ENCODE measurements around the gene MYO1C.

MYO1C gene

DNA sequence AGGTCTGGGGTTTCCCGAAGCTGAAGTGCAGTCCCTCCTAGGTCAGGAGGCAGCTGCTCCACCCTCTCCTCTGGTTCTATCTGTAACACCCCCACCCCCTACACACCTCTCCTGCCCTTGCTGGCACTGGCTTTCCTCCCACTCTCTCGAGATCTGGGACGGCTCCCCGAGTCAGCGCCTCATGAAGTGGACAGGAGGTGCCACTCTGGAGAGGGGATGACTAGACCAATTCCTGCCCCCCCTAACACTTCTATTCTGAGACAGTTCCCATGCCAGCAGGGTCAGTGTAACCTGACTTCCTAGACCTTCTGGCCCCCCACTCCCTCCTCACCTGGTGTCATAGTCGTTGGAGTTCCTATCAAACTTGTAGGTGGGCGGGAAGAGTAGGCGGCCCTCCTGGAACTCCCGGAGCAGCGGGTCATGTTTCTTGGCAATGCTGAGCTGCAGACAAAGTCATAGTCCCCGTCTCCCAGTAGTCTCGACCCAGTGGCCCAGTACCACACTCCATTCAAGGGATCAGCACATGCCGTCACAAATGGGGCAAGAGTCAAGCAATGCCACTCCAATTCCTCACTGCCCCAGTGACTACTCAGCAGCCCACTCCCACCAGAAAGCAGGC is 14.3 kb upstream of the MYO1C start:
- no peaks in the 10 kb centered on the region for H3K27me3 ChIP-seq (ENCODE audit: low read depth, low read length)
- H3K27ac ChIP-seq (ENCODE audit: low read length) = no peak overlapping the region
- no peak overlapping the region for H3K4me2 ChIP-seq (ENCODE audit: low read length)
- H3K4me3 ChIP-seq (ENCODE audit: low read length) = no peak overlapping the region
- no peak overlapping the region for H2AFZ ChIP-seq (ENCODE audit: low read depth, low read length)
- H3K9ac ChIP-seq (ENCODE audit: low read length) = no peak overlapping the region
- no peaks in the 10 kb centered on the region for H4K20me1 ChIP-seq (ENCODE audit: insufficient read depth, low read length)
- TF ChIP-seq, protein P1, sequence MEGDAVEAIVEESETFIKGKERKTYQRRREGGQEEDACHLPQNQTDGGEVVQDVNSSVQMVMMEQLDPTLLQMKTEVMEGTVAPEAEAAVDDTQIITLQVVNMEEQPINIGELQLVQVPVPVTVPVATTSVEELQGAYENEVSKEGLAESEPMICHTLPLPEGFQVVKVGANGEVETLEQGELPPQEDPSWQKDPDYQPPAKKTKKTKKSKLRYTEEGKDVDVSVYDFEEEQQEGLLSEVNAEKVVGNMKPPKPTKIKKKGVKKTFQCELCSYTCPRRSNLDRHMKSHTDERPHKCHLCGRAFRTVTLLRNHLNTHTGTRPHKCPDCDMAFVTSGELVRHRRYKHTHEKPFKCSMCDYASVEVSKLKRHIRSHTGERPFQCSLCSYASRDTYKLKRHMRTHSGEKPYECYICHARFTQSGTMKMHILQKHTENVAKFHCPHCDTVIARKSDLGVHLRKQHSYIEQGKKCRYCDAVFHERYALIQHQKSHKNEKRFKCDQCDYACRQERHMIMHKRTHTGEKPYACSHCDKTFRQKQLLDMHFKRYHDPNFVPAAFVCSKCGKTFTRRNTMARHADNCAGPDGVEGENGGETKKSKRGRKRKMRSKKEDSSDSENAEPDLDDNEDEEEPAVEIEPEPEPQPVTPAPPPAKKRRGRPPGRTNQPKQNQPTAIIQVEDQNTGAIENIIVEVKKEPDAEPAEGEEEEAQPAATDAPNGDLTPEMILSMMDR (IDR thresholded peaks at IDR 0.05; ENCODE audit: low read depth, low read length) = no peak
- no peak for TF ChIP-seq EZH2phosphoT487 (IDR thresholded peaks at IDR 0.05; ENCODE audit: low read depth)
- H3K9me3 ChIP-seq (ENCODE audit: insufficient read depth, low read length) = no peaks in the 10 kb centered on the region
- H3K4me1 ChIP-seq (ENCODE audit: low read length) = no peaks in the 10 kb centered on the region
- no peaks in the 10 kb centered on the region for H3K36me3 ChIP-seq (replicated peaks; ENCODE audit: low read depth, low read length)
- no peaks in the 10 kb centered on the region for H3K79me2 ChIP-seq (ENCODE audit: low read length)

DNA sequence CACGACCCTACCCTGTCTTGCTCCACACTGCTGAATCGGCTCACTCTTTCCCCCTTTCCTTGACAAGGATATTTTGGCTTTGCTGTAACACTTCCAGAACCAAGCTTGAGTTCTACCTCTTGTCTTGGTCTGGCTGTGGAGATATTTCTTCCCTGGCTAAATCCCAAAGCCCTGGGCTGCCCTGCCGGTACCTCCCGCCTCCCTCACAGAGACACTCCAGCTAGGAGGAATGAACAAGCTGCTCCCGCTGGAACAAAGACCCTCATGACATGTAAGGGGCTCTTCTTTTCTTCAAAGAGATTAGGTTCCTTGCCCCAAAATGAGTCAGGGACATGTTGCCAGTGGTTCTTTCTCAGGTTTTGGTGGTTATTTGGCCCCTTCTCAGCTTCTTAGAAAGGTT is 13.1 kb upstream of the MYO1C start:
- H3K36me3 ChIP-seq (replicated peaks; ENCODE audit: low read depth, low read length) = no peaks in the 10 kb centered on the region
- H3K9ac ChIP-seq (ENCODE audit: low read length) = no peak overlapping the region
- H2AFZ ChIP-seq (ENCODE audit: low read depth, low read length) = no peak overlapping the region
- no peaks in the 10 kb centered on the region for H3K9me3 ChIP-seq (ENCODE audit: insufficient read depth, low read length)
- no peak overlapping the region for H3K27ac ChIP-seq (ENCODE audit: low read length)
- H3K4me2 ChIP-seq (ENCODE audit: low read length) = no peak overlapping the region
- no peaks in the 10 kb centered on the region for H3K79me2 ChIP-seq (ENCODE audit: low read length)
- no peak for TF ChIP-seq EZH2phosphoT487 (IDR thresholded peaks at IDR 0.05; ENCODE audit: low read depth)
- TF ChIP-seq, protein P1 (IDR thresholded peaks at IDR 0.05; ENCODE audit: low read depth, low read length) = no peak
- no peaks in the 10 kb centered on the region for H4K20me1 ChIP-seq (ENCODE audit: insufficient read depth, low read length)
- no peaks in the 10 kb centered on the region for H3K27me3 ChIP-seq (ENCODE audit: low read depth, low read length)
- no peak overlapping the region for H3K4me3 ChIP-seq (ENCODE audit: low read length)
- no peaks in the 10 kb centered on the region for H3K4me1 ChIP-seq (ENCODE audit: low read length)

DNA sequence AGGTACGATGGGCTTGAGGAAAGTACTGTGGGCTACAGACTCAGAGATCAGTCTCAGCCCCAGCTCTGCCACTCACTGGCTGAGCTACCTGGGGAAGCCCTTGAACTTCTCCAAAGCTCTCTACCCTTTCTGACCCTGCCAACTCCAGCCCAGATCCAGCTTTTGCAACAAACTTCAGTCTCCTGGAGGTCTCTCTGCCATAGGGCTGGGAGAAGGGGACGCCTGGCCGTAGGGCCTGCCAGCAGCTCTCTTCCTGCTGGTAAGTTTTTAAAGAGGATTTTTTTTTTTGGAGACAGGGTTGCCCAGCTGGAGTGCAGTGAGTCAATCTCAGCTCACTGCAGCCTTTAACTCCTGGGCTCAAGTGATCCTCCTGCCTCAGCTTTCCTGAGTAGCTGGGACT is 12.4 kb upstream of the MYO1C start:
- no peaks in the 10 kb centered on the region for H4K20me1 ChIP-seq (ENCODE audit: insufficient read depth, low read length)
- no peaks in the 10 kb centered on the region for H3K27me3 ChIP-seq (ENCODE audit: low read depth, low read length)
- H3K36me3 ChIP-seq (replicated peaks; ENCODE audit: low read depth, low read length) = no peaks in the 10 kb centered on the region
- H2AFZ ChIP-seq (ENCODE audit: low read depth, low read length) = no peak overlapping the region
- no peak overlapping the region for H3K9ac ChIP-seq (ENCODE audit: low read length)
- H3K4me2 ChIP-seq (ENCODE audit: low read length) = no peak overlapping the region
- TF ChIP-seq EZH2phosphoT487 (IDR thresholded peaks at IDR 0.05; ENCODE audit: low read depth) = no peak
- H3K79me2 ChIP-seq (ENCODE audit: low read length) = no peaks in the 10 kb centered on the region
- no peak overlapping the region for H3K27ac ChIP-seq (ENCODE audit: low read length)
- no peaks in the 10 kb centered on the region for H3K4me1 ChIP-seq (ENCODE audit: low read length)
- H3K4me3 ChIP-seq (ENCODE audit: low read length) = no peak overlapping the region
- no peaks in the 10 kb centered on the region for H3K9me3 ChIP-seq (ENCODE audit: insufficient read depth, low read length)

DNA sequence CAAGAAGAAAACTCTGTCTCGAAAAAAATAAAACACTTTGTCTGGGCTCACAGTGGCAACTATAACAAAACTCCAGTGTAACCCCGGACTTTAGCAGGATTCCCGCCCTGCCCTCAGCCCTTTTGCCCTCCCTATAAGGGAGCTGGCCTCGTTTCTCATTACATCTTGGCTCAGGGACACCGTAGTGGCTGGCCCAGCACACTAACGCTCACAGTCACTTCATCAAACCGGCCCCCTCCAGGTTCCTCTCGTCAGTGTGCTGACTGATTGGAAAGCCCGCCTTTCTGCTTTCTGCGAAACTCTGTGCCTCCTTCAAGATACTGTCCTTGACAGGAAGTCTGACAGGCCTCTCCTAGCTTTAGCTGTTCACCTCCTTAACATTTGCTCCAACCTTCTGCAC is 11.2 kb upstream of the MYO1C start:
- H3K27ac ChIP-seq (ENCODE audit: low read length) = no peak overlapping the region

More for the DNA sequence above, 11.2 kb upstream of the MYO1C start:
- Histone ChIP-seq H3K9me3 (ENCODE audit: insufficient read depth, low read length) (no peaks in the 10 kb centered on the region), H2AFZ (ENCODE audit: low read depth, low read length) (no peak overlapping the region), H3K9ac (ENCODE audit: low read length) (no peak overlapping the region), H3K79me2 (ENCODE audit: low read length) (no peaks in the 10 kb centered on the region), H3K4me1 (ENCODE audit: low read length) (no peaks in the 10 kb centered on the region), H3K4me3 (ENCODE audit: low read length) (no peak overlapping the region), H4K20me1 (ENCODE audit: insufficient read depth, low read length) (no peaks in the 10 kb centered on the region), H3K27me3 (ENCODE audit: low read depth, low read length) (no peaks in the 10 kb centered on the region), H3K4me2 (ENCODE audit: low read length) (no peak overlapping the region), H3K36me3 (replicated peaks; ENCODE audit: low read depth, low read length) (no peaks in the 10 kb centered on the region)
- TF ChIP-seq, protein P1 (IDR thresholded peaks at IDR 0.05; ENCODE audit: low read depth, low read length) = no peak
- TF ChIP-seq EZH2phosphoT487 (IDR thresholded peaks at IDR 0.05; ENCODE audit: low read depth) = no peak
